Small intestine (tissue), 16 donors: Measurements from ENCODE around the gene KLHL28. TPM values are rescaled to one million over a fixed set of nuclear protein-coding genes. Genes with fewer than 3 reads are reported as not detected.
A peak's percentile ranks its signal among the peaks of the same experiment; 100 is the strongest.

Experiments used
- DNase-seq, 2 donors: peaks; one replicate each; pipeline versions ENCODE4 v3.0.0 to v3.0.0-alpha.2; 2013
- FAIRE-seq: peaks from 2 replicates; lab custom pipeline; 2012; peaks lifted over from hg19 to GRCh38; lab: Jason Lieb, UNC
- H3K27ac ChIP-seq, 3 donors: one replicate each; pipeline ENCODE4 v1.5.1; 2013; ENCODE audit warnings: low read length in 2 of 3, mild to moderate bottlenecking in 2 of 3, control low read depth in 1 of 3, inconsistent platforms in 1 of 3, low read depth in 1 of 3, moderate library complexity in 1 of 3
- H3K27me3 ChIP-seq, 3 donors: one replicate each; pipeline ENCODE4 v1.6.1; 2013; ENCODE audit warnings: low read length in 3 of 3, inconsistent platforms in 1 of 3; ENCODE audit not compliant: control insufficient read depth in 3 of 3, insufficient read depth in 3 of 3
- H3K36me3 ChIP-seq, 3 donors: one replicate each; pipeline ENCODE4 v1.6.1; 2013; ENCODE audit warnings: low read length in 3 of 3, inconsistent platforms in 1 of 3, low read depth in 1 of 3, mild to moderate bottlenecking in 1 of 3, moderate library complexity in 1 of 3; ENCODE audit not compliant: control insufficient read depth in 3 of 3, insufficient read depth in 2 of 3
- H3K4me1 ChIP-seq, 3 donors: one replicate each; pipeline ENCODE4 v1.6.1; 2013; ENCODE audit warnings: low read length in 2 of 3, inconsistent platforms in 1 of 3, low read depth in 1 of 3, mild to moderate bottlenecking in 1 of 3, moderate library complexity in 1 of 3; ENCODE audit not compliant: control insufficient read depth in 3 of 3, insufficient read depth in 2 of 3
- H3K4me3 ChIP-seq, 3 donors: one replicate each; pipeline ENCODE4 v1.5.1; 2013; ENCODE audit warnings: low read length in 3 of 3, control low read depth in 1 of 3, inconsistent platforms in 1 of 3, low read depth in 1 of 3, mild to moderate bottlenecking in 1 of 3, moderate library complexity in 1 of 3
- H3K9me3 ChIP-seq, 2 donors: one replicate each; pipeline ENCODE4 v1.6.1; 2013; ENCODE audit warnings: low read depth in 1 of 2, low read length in 1 of 2; ENCODE audit not compliant: control insufficient read depth in 2 of 2, insufficient read depth in 1 of 2
- WGBS, 3 donors: extraction: QIAGEN DNeasy Blood & Tissue Kit; methylation state at CpG; one replicate each; pipeline ENCODE4 v1.1.7; 2013; 5-methylcytosine and 5-hydroxymethylcytosine counted together
- long read RNA-seq, 10 donors: transcript quantifications; one replicate each; lab custom pipeline, GENCODE V29; 2026
- polyA plus RNA-seq, 4 donors: library from polyadenylated mRNA; stranded (reverse) in 3 of 4; unstranded in 1 of 4; fragments of 200-250 nt in 3 of 4; fragments of 120-200 nt in 1 of 4; gene quantifications; one replicate each; pipeline versions ENCODE4 v1.2.1 to v1.2.3, GENCODE V29; 2013
- donor health status: healthy with polysubstance abuse.
- donor health status: control.
- donor health status: control.
- donor health status: Bipolar disorder and iron deficiency.
- donor health status: healthy.

Gene KLHL28, protein sequence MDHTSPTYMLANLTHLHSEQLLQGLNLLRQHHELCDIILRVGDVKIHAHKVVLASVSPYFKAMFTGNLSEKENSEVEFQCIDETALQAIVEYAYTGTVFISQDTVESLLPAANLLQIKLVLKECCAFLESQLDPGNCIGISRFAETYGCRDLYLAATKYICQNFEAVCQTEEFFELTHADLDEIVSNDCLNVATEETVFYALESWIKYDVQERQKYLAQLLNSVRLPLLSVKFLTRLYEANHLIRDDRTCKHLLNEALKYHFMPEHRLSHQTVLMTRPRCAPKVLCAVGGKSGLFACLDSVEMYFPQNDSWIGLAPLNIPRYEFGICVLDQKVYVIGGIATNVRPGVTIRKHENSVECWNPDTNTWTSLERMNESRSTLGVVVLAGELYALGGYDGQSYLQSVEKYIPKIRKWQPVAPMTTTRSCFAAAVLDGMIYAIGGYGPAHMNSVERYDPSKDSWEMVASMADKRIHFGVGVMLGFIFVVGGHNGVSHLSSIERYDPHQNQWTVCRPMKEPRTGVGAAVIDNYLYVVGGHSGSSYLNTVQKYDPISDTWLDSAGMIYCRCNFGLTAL
- 10 to 100 TPM in 1 of 4 donors, 1 to 10 TPM in 3; 2.7 to 15.3 (median 3.0) TPM for polyA plus RNA-seq
- long read RNA-seq, donor 1, result 0 reads
- long read RNA-seq, donor 2, result 0 reads
- long read RNA-seq, donor 3, full-length matches to known transcripts, result 1 of 1 reads
- long read RNA-seq, donor 3, partial matches to known transcripts, result 0 of 1 reads
- long read RNA-seq, donor 3, other reads (novel, unspliced or antisense), result 0 of 1 reads
- long read RNA-seq, donor 4, result 0 reads
- long read RNA-seq, donor 5, result 0 reads
- long read RNA-seq, donor 6, full-length matches to known transcripts, result 2 of 2 reads
- long read RNA-seq, donor 6, partial matches to known transcripts, result 0 of 2 reads
- long read RNA-seq, donor 6, other reads (novel, unspliced or antisense), result 0 of 2 reads
- long read RNA-seq, donor 7, result 0 reads
- long read RNA-seq, donor 8, result 0 reads
- long read RNA-seq, donor 9, result 0 reads
- long read RNA-seq, donor 10, full-length matches to known transcripts, result 4 of 23 reads
- long read RNA-seq, donor 10, partial matches to known transcripts, result 19 of 23 reads
- long read RNA-seq, donor 10, other reads (novel, unspliced or antisense), result 0 of 23 reads

DNA sequence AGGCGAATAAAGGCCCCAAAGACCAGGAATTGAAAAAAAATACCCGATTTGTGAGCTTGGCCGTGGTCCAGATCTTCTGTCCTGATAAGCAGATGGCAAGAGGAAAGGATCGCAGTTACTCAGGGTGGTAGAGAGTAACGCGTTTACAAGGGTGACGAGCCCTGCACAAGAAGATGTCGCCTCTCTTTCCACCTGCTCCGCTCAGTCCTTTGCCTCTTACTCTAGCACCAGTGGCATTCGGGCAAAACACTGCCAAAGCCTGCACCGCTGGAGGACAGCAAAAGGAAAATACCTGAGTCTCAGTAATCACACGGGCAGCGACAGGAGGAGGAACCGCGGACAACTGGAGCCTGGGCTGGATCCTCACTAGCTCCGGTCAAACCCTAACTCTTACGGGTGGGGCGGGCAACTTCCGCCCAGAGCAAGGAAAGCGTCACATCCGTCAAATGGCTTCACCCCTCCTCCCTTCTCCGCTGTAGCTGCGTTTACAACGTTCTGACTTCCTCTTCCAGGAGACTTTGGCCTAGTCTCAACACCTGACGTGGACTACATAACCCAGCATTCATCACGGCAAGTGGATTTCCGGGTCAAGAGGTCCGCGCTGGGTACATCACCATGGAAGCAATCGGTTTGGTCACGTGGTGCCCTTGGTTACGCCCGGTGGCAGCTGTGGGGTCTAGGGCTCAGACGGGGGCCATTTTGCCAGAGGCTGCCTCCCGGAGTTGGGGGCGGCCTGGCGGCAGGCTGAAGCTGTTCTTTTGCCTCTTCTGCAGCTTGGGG is at the start of gene KLHL28, which contains the start of gene TOGARAM1:
TSS of gene KLHL28 (minus strand) at position 394 of the 780 bp plus-strand sequence. CDS start 16,019 bp downstream, outside the sequence.
TSS of gene TOGARAM1 (plus strand) at position 637 of the 780 bp plus-strand sequence. CDS start 232 bp downstream, outside the sequence.
- Histone ChIP-seq H3K9me3 (no peaks in the 10 kb centered on the region), H3K27me3 (no peaks in the 10 kb centered on the region), H3K27ac (peak within 1 kb of the TSS; percentile 87 to 99 (median 94)), H3K4me3 (peak within 1 kb of the TSS; percentile 73 to 97 (median 92)), H3K4me1 (peaks cover 0 to 17% (median 10%) of the 10 kb centered on the region in 3 donors), H3K36me3 (peaks cover 0 to 3% (median 0%) of the 10 kb centered on the region in 3 donors)
- FAIRE-seq (peak; percentile 92), DNase-seq (peak; percentile 99 to 100)
- 0% methylated on average over 37 of the region's 37 CpGs for WGBS, 3 donors

GRCh38 chr14:45003924-45004323 is 42.2 kb upstream of the KLHL28 start:
- no peaks in the 10 kb centered on the region for H3K9me3 ChIP-seq
- WGBS, 3 donors, result 90 to 94% (median 93%) methylated on average over 2 of the region's 2 CpGs
- no peak for FAIRE-seq
- H3K4me1 ChIP-seq, result no peaks in the 10 kb centered on the region
- DNase-seq, result no peak
- peaks cover 2 to 17% (median 2%) of the 10 kb centered on the region in 3 donors for H3K36me3 ChIP-seq
- no peak overlapping the region for H3K27ac ChIP-seq
- H3K27me3 ChIP-seq, result no peaks in the 10 kb centered on the region
- no peak overlapping the region for H3K4me3 ChIP-seq

DNA sequence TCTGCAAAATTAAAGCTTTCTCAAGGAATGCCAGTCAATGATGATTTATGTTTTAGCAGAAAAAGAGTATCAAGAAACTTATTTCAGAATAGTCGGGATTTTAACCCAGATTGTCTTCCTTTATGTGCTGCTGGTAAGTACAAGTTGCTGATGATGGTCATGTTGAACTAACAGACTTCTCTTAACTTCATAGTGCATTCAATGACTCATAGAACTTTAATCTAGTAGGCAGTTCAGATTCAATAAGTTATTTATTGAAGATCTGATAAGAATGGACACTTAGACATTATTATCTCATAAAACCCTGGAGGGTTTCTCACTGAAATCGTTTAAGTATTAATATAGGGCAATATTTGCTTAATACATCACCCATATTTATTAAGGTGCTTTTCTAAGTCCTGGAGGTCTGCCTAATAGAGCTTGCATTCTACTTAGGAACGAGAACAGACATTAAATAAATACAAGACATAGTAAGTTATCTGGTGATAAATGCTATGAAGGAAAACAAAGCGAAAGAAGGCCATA is 34.1 kb upstream of the KLHL28 start:
- peaks cover 0 to 24% (median 2%) of the 10 kb centered on the region in 3 donors for H3K36me3 ChIP-seq
- FAIRE-seq (no peak), DNase-seq (peak in 1 of 2 donors; percentile 40)
- H3K27ac ChIP-seq, result no peak overlapping the region
- H3K9me3 ChIP-seq, result no peaks in the 10 kb centered on the region
- H3K27me3 ChIP-seq, result no peaks in the 10 kb centered on the region
- peaks cover 0 to 3% (median 2%) of the 10 kb centered on the region in 3 donors for H3K4me1 ChIP-seq
- 45 to 72% (median 55%) methylated on average over 4 of the region's 4 CpGs for WGBS, 3 donors
- H3K4me3 ChIP-seq, result no peak overlapping the region

DNA sequence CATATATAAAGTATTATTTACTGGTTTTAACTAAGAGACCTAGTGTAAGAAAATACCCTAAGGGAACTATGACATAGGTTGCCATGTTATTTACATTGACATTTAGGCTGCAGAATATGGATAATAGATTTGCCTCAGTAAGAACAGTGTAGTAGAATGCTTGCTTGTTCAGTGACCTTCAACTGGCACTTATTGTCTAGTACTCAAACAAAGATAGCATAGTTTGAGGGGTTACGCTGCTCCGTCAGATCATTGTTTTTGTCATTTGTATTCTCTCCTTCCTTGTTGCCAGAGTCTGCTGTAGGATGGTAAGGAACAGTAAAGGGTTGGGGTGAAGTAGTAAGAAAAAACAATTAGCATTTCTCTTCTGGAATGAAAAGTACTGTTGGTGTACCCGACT is 33.4 kb upstream of the KLHL28 start:
- Histone ChIP-seq H3K36me3 (peaks cover 0 to 20% (median 2%) of the 10 kb centered on the region in 3 donors), H3K27me3 (no peaks in the 10 kb centered on the region), H3K9me3 (no peaks in the 10 kb centered on the region), H3K27ac (no peak overlapping the region), H3K4me1 (peaks cover 0 to 3% (median 2%) of the 10 kb centered on the region in 3 donors), H3K4me3 (no peak overlapping the region)
- DNase-seq (no peak), FAIRE-seq (no peak)
- WGBS, 3 donors, result 83 to 94% (median 89%) methylated on average over 3 of the region's 3 CpGs

GRCh38 chr14:44990533-44990932 is 28.8 kb upstream of the KLHL28 start:
- Histone ChIP-seq H3K4me3 (no peak overlapping the region), H3K4me1 (peaks cover 0 to 3% (median 2%) of the 10 kb centered on the region in 3 donors), H3K36me3 (peaks cover 0 to 10% (median 0%) of the 10 kb centered on the region in 3 donors), H3K27ac (no peak overlapping the region), H3K9me3 (no peaks in the 10 kb centered on the region), H3K27me3 (no peaks in the 10 kb centered on the region)
- 74 to 82% (median 75%) methylated on average over 2 of the region's 2 CpGs for WGBS, 3 donors
- no peak for FAIRE-seq
- DNase-seq, result no peak

DNA sequence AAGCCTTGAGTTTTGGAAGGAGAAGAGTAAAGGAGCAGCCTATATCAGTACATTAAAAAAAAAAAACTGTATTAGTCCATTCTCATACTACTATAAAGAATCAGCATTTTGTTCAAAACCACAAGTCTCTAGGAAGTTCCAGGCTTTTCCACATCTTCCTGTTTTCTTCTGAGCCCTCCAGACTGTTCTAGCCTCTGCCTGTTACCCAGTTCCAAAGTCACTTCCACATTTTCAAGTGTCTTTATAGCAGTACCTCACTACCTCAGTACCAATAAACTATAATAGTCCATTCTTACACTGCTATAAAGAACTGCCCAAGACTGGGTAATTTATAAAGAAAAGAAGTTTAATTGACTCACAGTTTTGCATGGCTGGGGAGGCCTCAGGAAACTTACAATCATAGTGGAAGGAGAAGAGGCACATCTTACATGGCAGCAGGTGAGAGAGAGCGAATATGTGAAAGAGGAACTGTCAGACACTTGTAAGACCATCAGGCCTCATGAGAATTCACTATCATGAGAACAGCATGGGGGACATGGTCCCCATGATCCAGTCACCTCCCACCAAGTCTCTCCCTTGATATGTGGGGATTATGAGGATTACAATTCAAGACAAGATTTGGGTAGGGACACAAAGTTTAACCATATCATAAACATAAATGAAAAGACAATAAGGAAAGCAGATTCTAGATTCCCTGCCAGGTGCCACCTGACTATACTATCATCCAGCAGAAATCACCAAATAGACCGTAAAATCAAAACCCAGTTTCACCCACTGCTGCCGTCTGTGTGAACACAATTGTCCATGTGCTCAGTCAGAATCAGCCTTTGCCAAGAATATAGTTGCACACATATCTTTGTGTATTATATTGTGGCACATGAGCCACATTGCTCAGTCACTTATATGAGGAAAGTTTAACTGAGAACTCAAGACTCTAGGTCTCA is 28.0 kb upstream of the KLHL28 start:
- Histone ChIP-seq H3K36me3 (peaks cover 0 to 10% (median 0%) of the 10 kb centered on the region in 3 donors), H3K9me3 (no peaks in the 10 kb centered on the region), H3K27me3 (no peaks in the 10 kb centered on the region), H3K4me3 (no peak overlapping the region), H3K27ac (no peak overlapping the region), H3K4me1 (no peaks in the 10 kb centered on the region)
- WGBS, 3 donors, result 70 to 82% (median 80%) methylated on average over 3 of the region's 3 CpGs
- FAIRE-seq (no peak), DNase-seq (no peak)

- Histone ChIP-seq H3K4me1 (no peaks in the 10 kb centered on the region), H3K4me3 (no peak overlapping the region), H3K27me3 (no peaks in the 10 kb centered on the region), H3K9me3 (no peaks in the 10 kb centered on the region), H3K27ac (peak overlapping the region in 1 of 3 donors; percentile 3), H3K36me3 (peaks cover 0 to 5% (median 0%) of the 10 kb centered on the region in 3 donors)
- FAIRE-seq (no peak), DNase-seq (no peak)
- WGBS, 3 donors, result 59 to 91% (median 88%) methylated on average over 2 of the region's 2 CpGs
These were observed 26.9 kb upstream of the KLHL28 start for GRCh38 chr14:44988694-44989093.
